ENCODE measurements around the gene CSRNP2.
A peak's percentile ranks its signal among the peaks of the same experiment; 100 is the strongest.
"Not testable (repeated sequence)": the region's sequence is repeated elsewhere in the genome, so short reads cannot be mapped to it uniquely, and the experiment has no call there.

CSRNP2 gene

DNA sequence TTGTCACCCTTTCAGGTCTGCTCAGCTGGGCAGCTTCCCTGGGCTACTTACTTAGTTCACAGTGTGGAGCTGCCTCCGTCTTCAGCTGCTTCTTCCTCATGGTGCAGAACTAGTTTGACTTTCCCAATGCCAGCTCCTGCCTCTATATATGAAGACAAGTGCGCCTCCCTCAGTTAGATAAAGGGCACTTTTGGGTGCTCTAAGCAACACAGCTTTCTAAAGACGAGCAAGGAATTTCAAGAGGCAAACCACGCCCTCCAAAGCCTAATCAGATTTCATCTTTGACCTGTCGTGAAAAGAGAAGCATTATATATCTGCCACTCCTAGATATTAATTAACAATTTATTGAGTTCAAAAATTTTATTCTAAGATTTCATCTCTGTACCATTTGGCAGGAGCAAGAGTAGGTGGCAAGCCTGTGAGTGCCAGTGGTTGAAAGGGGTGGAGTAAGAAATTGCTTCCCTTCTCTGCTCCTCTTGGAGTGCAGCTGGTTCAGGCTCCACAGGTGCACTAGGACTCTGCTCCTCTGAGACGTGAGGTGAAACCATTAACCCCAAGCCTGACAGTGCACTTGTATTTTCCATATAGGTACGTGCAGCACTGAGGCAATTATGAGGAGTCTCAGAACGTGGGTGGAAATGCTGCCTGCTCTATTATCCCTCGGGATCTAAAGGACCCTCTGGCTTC is 55.1 kb downstream of the CSRNP2 start:
- FAIRE-seq (no peak), DNase-seq (ENCODE audit: insufficient read length, low spot score) (peak; percentile 65)

- FAIRE-seq, result no peak
- DNase-seq (ENCODE audit: insufficient read length, low spot score), result no peak
These were observed 56.0 kb downstream of the CSRNP2 start for GRCh38 chr12:51027342-51027835.

DNA sequence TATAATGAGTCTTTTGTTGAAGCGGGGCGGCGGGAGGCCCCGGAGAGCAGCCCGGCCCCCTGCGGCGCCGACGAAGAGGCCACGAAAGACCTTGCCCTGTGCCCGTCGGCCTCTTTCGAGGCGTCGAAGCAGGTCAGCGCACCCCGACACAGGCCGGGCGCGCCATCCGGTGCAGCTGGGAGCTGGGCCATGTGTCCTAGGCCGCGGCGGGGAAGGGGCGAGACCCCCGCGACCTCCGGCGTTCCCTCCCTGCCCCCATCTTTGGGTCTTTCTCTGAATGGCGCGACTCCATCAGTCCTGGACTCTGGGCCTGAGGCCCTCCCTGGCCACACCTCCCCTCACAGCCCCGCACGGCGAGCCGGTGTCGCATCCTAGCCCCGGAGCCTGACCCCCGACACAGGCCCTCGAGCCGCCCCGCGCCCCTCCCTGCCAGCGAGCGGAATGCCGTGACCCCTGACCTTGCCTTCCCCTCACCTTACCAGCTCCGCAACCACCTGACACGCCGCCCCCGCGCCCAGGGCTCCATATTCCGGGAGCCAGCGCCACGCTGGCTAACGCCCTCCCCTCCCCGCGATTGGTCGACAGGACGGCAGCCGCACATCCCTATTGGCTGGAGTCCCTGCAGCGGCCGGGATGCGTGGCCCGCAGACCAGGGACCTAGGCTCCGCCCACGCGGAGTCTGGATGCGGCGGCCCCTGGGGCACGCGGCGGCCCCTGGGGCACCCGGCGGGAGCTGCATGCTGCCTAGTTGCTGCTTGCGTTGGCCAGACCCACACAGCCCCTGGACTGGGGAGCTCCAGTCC is 57.4 kb downstream of the CSRNP2 start, which contains the start of gene SLC11A2:
SLC11A2 (minus strand) TSS at position 549 of the 803 bp plus-strand sequence. CDS start 15,656 bp downstream, outside the sequence.
- FAIRE-seq (peak; percentile 87), DNase-seq (ENCODE audit: insufficient read length, low spot score) (peak; percentile 96)

- DNase-seq (ENCODE audit: insufficient read length, low spot score), result no peak
- FAIRE-seq, result no peak
These were observed 58.0 kb downstream of the CSRNP2 start for GRCh38 chr12:51025338-51025835.

DNA sequence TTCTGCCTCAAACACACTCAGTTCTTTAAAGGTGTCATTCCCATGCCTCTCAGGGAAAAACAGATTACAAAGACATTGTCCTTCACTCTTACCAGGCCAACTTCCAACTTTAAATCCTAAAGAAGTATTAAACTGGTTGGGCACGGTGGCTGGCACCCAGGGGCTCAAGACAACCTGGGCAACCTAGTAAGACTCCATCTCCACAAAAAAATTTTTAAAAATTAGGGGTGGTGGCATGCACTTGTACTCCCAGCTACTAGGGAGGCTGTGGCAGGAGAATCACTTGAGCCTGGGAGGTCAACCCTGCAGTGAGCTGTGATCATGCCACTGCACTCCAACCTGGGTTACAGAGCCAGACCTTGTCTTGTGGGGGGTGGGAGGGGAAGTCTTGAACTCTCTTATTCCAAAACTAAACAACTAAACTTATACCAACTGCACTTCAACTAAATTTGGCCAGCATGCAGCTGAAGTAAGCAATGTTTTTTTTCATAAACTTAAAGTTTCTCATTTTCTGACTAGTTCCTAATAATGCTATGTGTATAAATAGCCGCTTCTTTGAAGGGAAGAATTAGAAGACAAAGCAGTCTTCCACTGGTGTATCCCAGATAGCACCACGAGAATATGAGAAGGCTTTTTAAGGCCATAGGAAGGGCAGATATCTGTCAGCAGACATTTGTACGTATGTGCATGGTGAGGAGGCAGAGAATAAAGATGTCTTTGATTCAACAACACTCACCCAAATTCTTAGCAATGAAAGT is 59.6 kb downstream of the CSRNP2 start:
- FAIRE-seq (no peak), DNase-seq (ENCODE audit: insufficient read length, low spot score) (no peak)

DNA sequence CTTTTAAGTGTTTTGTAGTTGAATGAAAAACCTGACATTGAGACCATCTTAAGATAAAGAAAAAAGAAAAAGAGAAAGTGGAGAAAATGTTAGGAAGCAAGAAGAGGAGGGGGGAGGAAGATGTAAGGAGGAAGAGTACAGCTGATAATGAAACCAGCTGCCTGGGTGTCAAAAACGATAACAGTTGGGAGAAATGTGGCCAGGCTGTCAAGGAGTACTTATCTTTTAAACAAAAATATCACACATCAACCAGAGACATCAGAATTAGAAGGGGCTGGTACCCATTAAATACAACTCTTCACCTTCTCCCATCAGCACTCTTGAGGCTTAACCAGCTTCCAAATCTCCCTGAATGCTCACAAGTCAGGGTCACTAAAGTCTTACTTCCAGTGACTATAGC is 61.7 kb downstream of the CSRNP2 start:
- no peak for FAIRE-seq
- DNase-seq (ENCODE audit: insufficient read length, low spot score), result no peak

DNA sequence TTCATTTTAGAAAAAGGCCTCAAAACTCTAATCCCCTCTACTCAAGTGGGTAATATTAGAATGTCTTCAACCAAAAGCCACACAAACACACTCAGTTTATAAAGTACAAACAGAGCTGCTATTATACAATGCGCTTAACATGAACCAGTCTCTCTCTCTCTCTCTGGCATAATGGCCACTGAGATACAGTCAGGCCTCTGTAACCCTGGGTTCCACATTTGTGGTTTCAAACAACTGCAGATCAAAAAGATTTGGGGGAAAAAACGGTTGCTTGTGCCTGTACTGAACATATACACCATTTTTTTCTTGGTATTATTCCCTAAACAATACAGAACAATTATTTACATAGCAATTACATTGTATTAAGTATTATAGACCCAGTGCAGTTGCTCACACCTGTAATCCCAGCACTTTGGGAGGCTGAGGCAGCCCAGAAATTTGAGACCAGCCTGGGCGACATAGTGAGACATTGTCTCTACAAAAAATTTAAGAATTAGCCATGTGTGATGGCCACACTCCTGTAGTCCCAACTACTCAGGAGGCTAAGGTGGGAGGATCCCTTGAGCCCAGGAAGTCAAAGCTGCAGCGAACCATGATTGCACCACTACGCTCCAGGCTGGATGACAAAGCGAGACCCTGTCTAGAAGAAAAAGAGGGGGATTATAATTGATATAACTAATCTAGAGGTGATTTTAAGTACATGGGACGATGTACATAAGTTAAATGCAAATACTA is 62.8 kb downstream of the CSRNP2 start:
- DNase-seq (ENCODE audit: insufficient read length, low spot score), result no peak
- FAIRE-seq, result no peak

- no peak for FAIRE-seq
These were observed 63.5 kb downstream of the CSRNP2 start for GRCh38 chr12:51019927-51020326.

DNA sequence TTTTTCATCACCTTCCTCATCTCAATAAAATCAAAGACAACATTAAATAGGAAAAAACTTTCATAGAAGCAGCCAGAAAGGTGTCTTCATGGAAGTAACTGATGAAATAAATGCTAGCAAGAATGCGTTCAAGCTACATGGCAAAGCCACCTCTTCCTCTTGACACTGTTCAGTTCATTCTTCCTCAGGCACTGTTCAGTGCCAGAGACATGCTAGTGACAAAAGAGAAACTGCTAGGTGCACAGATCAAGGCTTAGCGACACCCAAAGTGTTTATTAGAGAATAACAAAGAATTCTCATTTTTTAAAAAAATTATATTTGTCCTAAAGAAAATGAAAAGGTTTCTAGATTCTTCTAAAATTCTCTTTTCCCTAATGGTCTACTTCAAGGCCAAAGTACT is 64.4 kb downstream of the CSRNP2 start:
- DNase-seq (ENCODE audit: insufficient read length, low spot score) (no peak), FAIRE-seq (no peak)

More at GRCh38 chr12:51019927-51020326, 63.5 kb downstream of the CSRNP2 start:
- DNase-seq (ENCODE audit: insufficient read length, low spot score), result no peak

GRCh38 chr12:51017452-51017851 is 65.9 kb downstream of the CSRNP2 start:
- no peak for DNase-seq (ENCODE audit: insufficient read length, low spot score)
- FAIRE-seq, result no peak

DNA sequence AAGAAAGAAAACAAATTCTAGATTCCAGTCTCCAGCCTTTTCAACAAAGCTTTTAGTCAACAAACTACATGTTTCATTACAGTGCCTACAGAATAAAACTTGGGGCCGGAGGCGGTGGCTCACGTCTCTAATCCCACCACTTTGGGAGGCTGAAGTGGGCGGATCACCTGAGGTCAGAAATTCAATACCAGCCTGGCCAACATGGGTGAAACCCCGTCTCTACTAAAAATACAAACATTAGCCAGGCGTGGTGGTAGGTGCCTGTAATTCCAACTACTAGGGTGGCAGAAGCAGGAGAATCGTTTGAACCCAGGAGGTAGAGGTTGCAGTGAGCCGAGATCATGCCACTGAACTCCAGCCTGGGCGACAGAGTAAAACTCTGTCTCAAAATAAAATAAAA is 68.9 kb downstream of the CSRNP2 start:
- DNase-seq (ENCODE audit: insufficient read length, low spot score); FAIRE-seq: not testable (repeated sequence)

DNA sequence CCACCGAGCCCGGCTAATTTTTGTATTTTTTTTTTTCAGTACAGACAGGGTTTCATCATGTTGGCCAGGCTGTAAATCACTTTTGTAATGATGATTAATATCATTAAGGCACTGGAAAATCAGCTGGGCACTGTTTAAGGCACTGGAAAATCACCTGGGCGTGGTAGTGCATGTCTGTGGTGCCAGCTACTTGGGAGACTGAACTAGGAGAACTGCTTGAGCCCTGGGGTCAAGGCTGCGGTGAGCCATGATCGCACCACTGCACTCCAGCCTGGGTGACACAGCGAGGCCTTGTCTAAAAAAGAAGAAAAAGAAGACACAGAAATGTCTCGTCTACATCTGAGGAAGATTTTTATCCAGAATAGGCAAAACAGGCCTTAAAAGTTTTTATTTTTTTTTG is 70.0 kb downstream of the CSRNP2 start:
- no peak for DNase-seq (ENCODE audit: insufficient read length, low spot score)
- no peak for FAIRE-seq

GRCh38 chr12:51012570-51013236 is 70.7 kb downstream of the CSRNP2 start:
- DNase-seq (ENCODE audit: insufficient read length, low spot score) (no peak), FAIRE-seq (no peak)

- no peak for DNase-seq (ENCODE audit: insufficient read length, low spot score)
- FAIRE-seq, result no peak
These were observed 71.4 kb downstream of the CSRNP2 start for GRCh38 chr12:51011955-51012354.
